ENCODE measurements around the gene UFSP1.
A peak's percentile ranks its signal among the peaks of the same experiment; 100 is the strongest.

The UFSP1 gene

DNA sequence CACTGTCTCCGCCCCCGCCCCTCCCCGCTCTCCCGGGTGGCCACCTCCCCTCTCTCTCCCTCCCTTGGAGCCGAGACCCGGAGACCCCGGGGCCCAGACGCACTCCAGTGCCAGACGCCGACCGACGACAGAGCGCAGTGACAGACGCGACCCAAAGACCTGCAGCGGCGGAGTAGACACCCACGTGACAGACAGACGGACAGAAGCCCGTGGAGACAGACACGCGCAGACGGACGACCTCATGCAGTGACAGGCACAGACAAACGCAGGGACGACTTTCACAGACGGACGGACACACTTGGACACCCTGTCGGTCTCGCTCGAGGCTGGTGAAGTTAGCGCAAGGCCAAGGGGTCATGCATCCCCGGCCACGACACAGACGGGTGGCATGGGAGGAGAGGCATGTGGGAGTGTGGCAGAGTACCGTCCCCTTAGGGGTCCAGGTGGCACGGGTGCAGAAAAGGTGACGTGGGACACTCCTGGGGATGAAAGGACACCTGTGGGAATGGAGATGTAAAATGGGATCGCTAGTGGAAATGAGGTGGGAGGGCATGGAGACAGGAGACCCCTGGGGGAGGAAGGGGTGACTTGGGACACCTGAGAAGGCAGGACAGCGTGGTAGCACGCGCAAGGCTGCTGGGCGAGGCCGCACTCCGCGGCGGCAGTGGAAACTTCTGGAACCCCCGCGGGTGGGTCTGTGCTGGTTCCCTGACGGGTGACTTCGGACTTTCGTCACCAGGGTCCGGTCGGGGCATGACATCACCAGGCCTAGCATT, 6.6 kb upstream of the UFSP1 start:
- no peak for DNase-seq (ENCODE audit: low read depth in 2 of 3, low spot score in 1 of 3)

DNA sequence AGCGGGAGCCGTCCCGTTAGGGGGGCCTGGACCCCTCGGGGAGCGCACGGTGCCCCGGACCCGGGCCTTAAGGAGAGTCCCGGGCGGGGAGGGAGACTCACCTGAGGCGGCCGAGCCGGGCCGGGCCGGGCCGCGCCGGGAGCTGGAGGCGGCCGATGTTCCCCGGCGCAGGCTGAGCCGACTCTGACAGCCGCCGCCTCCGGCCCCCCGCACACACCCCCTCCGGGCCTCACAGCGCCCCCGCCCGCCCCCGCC, 6.1 kb upstream of the UFSP1 start, which contains the start of gene ACHE:
TSS of gene ACHE (minus strand) at position 188 of the 255 bp plus-strand sequence. CDS start 1,656 bp downstream, outside the sequence.
- DNase-seq (ENCODE audit: low read depth in 2 of 3, low spot score in 1 of 3): no peak

DNA sequence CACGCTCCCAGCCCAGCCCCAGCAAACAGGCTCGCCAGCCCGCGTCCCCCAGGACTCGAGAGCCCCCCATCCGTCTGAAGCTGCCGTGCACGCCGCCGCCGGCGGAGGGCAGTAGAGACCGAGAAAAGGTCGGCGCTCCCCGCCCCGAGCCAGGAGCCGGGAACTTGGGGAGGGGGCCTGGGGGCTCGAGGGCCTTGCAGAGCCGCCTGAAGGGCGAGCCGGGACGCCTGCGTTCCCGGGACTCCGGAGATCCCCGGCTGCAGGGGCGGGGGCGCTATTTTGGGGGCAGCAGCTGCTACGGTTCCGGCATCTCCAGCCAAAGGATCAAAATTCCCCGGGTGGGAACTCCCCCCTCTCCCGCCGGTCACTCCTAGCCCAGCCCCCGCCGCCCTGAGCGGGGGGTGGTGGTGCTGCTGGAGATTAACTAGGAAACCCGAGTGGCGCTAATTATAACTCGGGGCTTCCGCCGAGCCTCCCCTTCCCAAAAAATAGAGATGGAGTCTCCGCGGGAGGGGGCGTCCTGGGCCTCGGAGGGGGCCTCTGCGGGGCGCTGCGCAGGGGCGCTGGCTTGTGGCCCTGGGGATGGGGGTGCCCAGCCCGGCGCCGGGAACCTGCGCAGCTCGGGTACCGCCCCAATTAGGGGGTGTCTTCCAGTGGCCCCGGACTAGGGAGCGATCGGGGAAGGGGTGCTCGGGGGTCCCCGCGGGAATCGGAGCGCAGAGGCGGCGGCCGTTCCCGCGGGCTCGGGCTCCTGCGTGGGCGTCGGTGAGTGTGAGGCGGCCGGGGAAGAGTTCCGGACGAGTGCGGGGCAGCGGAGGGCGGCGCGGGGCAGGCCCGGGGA, 5.6 kb upstream of the UFSP1 start:
- DNase-seq (ENCODE audit: low read depth in 2 of 3, low spot score in 1 of 3): peak in 1 of 3 donors; percentile 45

DNA sequence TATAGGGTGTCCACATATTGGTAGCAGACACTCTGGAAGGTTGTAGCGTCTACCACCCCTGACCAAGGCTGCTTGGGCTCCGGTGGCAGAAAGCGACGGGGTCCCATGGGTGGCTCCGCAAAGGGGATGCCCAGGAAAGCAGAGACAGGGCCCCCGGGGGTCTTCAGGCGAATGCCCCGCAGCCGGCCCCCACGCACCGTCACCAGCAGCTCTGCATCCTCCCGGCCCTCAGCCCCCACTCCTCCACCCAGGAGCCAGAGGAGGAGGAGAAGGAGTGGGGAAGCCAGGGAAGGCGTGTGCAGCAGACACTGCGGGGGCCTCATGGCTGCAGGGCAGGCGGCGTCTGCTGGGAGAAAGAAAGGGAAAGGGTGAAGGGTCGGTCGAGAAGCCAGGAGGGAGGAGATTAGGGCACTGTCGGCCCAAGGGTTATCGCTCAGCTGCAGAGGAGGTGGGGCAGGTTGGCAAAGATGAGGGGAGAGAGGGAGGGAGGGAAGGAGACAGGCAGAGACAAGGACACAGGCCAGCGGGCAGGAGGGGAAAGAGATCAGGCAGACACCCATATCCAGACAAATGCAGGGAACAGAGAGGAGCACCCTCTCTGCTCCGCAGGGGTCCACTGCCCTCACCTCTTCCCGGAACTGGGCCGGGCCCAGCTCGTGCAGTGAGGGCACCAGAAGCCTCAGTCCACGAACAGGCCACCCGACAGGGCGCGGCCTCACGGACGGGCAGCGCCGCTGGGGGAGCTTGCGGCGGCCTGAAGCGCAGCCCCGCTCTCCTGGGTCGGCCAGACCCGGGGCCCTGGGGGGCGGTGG, 4.6 kb upstream of the UFSP1 start:
- no peak for DNase-seq (ENCODE audit: low read depth in 2 of 3, low spot score in 1 of 3)

DNA sequence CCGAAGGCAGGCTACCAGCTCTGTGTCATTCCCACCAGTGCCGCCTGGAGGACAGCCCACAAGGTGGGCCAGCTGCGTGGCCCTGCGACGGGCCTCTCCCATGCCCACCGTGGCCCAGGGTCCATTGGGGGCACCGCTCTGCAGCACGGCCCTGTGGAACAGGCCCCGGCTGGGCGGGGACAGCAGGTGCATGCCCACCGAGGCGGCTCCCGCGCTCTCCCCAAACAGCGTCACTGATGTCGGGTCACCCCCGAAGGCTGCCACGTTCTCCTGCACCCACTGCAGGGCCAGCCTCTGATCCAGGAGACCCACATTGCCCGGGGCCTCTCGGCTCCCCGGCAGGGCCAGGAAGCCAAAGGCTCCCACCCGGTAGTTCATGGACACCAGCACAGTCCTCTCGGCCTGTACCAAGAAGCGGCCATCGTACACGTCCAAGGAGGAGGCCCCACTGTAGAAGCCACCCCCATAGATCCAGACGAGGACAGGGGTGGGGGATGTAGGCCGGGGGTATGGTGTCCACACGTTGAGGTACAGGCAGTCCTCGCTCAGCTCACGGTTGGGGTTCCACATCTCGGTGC, 3.9 kb upstream of the UFSP1 start:
- no peak for DNase-seq (ENCODE audit: low read depth in 2 of 3, low spot score in 1 of 3)

DNA sequence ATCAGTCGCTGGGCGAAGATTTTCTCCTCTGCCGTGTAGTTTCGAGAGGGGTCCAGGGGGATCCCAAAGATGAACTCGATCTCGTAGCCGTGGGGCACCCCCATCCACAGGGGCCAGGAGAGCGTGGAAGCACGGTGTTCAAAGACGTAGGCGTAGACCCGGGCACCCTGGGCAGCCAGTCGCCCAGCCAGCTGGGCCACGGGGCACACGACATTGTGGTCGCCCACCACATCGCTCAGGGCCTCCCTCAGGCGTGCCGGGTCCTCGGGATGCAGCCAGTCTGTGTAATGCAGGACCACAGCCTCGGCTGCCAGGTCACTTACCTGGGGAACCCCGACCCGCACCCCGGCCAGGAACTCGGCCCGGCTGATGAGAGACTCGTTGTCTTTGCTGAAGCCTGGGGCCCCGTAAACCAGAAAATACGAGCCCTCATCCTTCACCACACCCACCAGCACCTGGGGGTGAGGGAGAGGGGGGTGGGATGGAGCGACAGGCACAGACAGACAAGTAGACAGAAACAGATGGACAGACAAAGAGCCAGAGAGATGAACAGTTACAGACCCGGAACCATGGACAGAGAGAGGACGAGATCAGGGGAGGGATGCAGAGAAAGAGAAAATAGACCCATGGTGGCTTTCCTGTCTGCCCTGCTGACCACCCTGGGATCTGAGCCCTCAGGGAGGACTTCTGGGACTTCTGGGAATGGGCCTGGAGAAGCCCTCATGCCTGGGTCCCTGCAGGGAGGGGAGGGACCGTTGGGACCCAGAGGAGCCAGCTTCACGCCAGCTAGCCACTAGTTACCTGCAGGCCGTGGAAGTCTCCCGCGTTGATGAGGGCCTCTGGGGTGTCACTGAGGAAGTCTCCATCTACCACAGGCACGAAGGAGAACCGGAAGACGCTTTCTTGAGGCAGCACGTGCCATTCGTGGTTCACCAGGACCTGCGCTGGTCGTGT, 3.1 kb upstream of the UFSP1 start:
- no peak for DNase-seq (ENCODE audit: low read depth in 2 of 3, low spot score in 1 of 3)

DNA sequence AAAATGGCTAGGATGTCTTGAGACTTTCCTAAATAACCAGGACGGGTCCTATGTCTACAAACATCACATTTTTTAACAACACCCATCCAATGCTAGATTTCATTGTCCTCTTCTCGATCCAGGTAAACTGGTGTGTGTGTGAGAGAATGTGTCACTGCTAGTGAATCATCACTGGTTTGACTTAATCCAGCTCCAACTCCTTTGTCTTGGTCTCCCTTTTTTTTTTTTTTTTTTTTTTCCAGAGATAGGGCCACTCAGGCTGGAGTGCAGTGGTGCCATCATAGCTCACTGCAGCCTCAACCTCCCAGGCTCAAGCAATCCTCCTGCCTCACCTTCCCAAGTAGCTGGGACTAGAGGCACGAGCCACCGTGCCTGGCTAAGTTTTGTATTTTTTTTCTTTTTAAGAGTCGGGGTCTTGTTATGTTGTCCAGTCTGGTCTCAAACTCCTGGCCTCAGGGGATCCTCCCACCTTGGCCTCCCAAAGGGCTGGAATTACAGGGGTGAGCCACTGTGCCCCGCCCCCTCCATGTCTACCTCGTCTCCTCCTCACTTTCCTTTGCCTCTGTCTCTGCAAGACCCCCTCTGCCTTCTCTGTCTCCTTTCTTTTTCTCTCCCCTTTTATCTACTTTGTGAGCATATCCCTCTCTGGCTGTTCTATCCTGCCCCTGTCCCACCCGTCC, 2.2 kb upstream of the UFSP1 start:
- DNase-seq (ENCODE audit: low read depth in 2 of 3, low spot score in 1 of 3): no peak

DNA sequence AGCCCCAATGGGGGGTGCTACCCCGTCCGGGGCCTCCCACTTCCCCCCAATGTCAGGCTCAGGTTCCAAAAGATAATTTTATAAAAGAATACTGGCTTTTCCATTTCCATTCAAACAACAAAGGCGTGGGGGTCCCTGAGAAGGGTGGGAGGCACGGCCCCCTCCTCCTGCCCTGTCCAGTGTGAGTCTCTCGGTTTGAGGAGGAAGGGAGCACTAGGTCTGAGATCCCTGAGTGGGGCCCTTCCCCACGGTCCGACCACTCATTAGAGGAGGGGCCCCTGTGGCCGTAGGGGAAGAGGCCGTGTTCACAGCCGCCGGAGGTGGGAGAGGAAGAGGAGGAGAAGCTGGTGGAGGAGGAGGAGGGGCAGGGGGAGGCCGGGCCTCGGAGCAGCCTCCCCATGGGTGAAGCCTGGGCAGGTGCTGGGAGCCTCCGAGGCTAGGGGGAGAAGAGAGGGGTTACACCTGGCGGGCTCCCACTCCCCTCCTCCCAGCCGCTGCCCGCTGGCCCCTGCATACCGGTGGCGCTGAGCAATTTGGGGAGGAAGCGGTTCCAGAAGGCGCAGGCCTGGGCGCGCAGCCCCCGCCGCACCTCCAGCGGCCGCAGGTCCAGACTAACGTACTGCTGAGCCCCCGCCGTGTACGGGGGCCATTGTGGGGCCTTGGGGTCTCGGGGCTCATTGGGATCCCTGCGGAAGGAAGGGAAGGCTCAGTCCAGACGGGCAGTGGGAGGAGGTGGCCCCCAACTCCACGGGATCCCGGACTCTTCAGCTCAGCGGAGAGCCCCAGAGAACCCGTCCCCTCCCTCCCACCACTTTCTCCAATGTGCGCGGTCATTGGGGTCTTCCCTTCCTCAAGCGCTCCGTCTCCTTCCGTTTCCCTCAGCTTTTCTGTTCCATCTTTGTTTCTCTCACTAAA, 1.4 kb upstream of the UFSP1 start:
- DNase-seq (ENCODE audit: low read depth in 2 of 3, low spot score in 1 of 3): no peak

DNA sequence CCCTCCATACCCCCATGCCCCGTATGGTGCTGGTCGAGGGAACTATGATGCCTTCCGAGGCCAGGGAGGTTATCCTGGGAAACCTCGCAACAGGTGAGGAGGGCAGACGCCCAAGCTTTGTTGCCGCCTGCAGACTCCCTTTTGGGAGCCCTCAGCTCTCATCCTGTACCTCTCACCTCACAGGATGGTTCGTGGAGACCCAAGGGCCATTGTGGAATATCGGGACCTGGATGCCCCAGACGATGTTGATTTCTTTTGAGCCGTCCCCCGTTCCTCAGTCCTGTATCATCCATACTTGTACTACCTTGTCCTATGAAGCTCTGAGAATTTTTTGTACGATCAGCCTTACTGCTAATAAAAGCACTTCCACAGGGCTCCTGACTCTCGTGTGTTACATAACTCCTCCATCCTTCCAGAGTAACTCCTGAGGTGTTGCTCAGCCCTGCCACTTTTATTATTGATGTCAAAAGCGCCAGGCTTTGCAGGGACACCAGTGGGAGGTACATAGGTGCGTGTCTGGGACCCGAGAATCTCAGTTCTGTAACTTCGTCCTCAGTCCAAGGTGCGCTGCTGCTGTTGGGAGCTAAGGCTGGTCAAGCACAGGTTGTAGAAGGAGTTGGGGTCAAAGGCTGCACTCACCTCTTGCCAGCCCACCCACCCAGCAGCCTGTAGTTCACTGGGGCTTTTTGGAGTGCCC, 1.1 kb downstream of the UFSP1 start:
- DNase-seq (ENCODE audit: low read depth in 2 of 3, low spot score in 1 of 3): no peak

DNA sequence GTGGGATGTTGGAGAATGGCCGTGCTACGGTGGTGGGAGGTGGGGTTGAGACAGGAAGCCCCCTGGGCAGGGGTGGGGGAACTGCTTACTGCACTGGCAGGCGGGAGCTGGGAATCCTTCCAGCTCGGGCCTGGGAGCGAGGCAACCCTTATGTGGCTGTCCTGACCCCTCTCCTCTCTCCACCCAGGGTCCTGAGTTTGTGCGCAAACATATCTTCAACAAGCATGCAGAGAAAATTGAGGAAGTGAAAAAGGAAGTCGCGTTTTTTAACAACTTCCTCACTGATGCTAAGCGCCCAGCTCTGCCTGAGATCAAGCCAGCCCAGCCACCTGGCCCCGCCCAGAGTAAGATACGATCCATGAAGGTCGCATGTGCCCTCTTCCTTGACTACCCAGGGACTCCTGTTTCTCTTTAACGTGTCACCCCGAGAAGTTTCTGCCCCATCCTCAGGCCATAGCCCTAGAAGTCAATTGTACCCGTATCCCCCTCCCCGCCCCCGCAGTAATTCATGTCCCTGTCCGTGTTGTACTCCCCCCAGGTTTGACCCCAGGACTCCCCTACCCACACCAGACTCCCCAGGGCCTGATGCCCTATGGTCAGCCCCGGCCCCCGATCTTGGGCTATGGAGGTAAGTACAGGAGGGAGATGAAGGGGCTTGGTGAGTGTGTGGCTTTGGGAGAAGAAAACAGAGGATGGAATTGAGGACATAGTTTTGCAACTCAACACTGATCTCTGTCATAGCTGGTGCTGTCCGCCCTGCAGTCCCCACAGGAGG, 1.8 kb downstream of the UFSP1 start:
- no peak for DNase-seq (ENCODE audit: low read depth in 2 of 3, low spot score in 1 of 3)

DNA sequence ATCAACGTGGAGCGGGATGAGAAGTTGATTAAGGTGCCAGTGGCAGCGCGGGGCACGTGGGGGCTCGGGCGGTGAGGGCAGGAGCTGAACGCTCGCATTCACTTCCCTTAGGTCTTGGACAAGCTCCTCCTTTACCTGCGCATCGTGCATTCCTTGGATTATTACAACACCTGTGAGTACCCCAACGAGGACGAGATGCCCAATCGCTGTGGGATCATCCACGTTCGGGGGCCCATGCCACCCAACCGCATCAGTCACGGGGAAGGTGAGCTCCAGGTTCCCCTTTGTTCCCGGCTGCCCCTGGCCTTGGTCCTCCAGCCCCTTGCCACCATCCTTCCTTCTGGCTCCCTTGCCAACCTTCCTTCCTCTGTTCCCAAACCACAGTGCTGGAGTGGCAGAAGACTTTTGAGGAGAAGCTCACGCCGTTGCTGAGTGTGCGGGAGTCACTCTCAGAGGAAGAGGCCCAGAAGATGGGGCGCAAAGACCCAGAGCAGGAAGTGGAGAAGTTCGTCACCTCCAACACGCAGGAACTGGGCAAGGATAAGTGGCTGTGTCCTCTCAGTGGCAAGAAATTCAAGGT, 2.5 kb downstream of the UFSP1 start:
- DNase-seq (ENCODE audit: low read depth in 2 of 3, low spot score in 1 of 3): no peak

DNA sequence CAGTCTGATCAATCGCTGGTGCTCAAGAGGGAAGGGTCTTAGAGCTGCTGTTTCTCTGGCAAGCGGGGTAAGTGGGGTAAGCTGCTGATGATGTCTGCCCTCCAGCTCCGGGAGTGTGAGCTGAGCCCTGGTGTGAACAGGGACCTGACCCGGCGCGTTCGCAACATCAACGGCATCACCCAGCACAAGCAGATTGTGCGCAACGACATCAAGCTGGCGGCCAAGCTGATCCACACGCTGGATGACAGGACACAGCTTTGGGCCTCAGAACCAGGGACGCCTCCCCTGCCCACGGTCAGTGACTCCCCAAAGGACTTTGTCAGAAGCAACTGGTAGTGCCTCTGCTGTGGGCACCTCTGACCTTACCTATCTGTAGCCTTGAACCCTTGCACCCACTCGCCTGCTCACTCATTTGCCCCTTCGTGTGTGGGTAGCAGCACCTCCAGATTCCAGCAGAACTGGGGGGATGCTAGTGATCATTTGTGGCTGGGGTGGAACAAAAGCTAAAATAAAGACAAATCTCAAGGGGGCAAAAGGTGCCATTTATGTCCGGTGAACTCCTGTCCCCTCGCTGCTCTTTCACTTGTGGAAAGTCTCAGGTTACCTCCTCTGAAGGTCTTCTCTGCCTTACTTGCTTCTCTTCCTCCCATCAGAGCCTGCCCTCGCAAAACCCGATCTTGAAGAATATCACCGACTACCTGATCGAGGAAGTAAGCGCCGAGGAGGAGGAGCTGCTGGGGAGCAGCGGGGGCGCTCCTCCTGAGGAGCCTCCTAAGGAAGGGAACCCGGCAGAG, 3.2 kb downstream of the UFSP1 start:
- no peak for DNase-seq (ENCODE audit: low read depth in 2 of 3, low spot score in 1 of 3)

DNA sequence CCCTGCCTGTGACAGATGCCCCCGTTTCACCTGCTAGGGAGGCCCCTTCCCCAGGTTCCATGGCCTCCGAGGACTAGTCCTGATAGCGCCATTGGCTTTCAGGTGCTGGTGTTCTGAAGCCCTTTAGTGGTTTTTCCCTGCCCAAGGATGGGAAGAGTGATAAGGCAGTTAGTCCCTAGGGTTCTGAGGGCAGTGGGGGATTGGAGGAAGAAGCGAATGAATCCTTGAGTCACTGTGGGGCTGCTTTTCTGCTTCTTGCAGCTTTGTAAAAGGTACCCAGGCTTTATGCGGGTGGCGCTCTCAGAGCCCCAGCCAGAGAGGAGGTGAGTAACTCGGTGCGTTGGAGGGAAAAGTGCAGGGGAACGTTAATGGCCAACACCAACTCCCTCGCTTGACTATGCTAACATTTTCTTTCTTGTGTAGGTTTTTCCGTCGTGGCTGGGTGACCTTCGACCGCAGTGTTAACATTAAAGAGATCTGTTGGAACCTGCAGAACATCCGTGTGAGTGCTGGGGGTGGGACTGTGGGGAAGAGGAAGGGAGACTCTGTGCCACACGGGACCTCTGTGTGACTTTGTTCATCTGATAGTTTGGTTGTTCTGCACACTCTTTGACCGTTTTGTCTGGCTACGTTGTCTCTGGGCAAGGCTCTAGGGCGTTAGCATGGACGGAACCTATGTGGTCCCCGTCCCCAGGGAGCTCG, 3.9 kb downstream of the UFSP1 start:
- DNase-seq (ENCODE audit: low read depth in 2 of 3, low spot score in 1 of 3): no peak

DNA sequence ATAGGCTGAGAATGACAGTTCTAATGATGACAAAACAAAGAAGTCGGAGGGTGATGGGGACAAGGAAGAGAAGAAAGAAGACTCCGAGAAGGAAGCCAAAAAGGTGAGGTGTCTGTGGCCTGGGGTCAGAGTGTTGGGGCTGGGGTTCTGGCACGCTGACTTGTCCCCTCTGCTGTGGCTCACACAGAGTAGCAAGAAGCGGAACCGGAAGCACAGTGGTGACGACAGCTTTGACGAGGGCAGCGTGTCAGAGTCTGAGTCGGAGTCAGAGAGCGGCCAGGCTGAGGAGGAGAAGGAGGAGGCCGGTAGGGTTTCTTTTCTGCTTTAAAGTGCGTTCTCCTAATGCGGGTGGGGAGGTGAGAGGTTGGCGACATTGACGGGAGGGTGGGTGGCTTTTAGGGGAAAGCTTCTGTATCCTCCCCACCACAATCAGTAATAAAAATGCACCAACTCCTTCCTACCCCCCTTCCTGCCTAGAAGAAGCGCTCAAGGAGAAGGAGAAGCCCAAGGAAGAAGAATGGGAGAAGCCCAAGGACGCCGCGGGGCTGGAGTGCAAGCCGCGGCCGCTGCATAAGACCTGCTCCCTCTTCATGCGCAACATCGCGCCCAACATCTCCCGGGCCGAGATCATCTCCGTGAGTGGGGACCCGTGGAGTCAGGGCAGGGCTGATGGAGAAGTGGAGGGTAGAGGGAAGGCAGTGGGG, 4.6 kb downstream of the UFSP1 start:
- DNase-seq (ENCODE audit: low read depth in 2 of 3, low spot score in 1 of 3): no peak

All from stimulated activated CD4-positive, alpha-beta T cell treated with anti-CD3 and anti-CD28 coated beads, Interleukin-12 subunit alpha, Interleukin-12 subunit beta, amount 100 ng/mL, for 48 hours (primary cell).